Astrocyte (in vitro differentiated cells and primary cell): ENCODE results near the gene PDZD2. TPM values are rescaled to one million over a fixed set of nuclear protein-coding genes. Genes with fewer than 3 reads are reported as not detected.
"Not testable (repeated sequence)": the region's sequence is repeated elsewhere in the genome, so short reads cannot be mapped to it uniquely, and the experiment has no call there.

ENCODE experiments used
- DNase-seq: peaks from one replicate; pipeline ENCODE4 v3.0.0-alpha.2; 2010; ENCODE audit warnings: low read depth
- FAIRE-seq: peaks from 2 replicates; lab custom pipeline; 2011; peaks lifted over from hg19 to GRCh38; lab: Jason Lieb, UNC
- H2AFZ ChIP-seq: 2 replicates; pipeline ENCODE4 v1.6.0; 2012; ENCODE audit warnings: low read depth, low read length, inconsistent platforms
- H3K27ac ChIP-seq: 2 replicates; pipeline ENCODE4 v1.5.1; 2011; ENCODE audit warnings: low read depth, low read length, inconsistent platforms
- H3K27me3 ChIP-seq: 2 replicates; pipeline ENCODE4 v1.6.0; 2011; ENCODE audit warnings: low read length, inconsistent platforms; ENCODE audit not compliant: insufficient read depth
- H3K36me3 ChIP-seq: 2 replicates; pipeline ENCODE4 v1.5.1; 2011; ENCODE audit warnings: low read length, inconsistent platforms; ENCODE audit not compliant: insufficient read depth
- H3K4me1 ChIP-seq: 2 replicates; pipeline ENCODE4 v1.5.1; 2011; ENCODE audit warnings: low read length, inconsistent platforms; ENCODE audit not compliant: insufficient read depth
- H3K4me2 ChIP-seq: 2 replicates; pipeline ENCODE4 v1.6.0; 2012; ENCODE audit warnings: low read length, inconsistent platforms
- H3K4me3 ChIP-seq: 2 replicates; pipeline ENCODE4 v1.5.1; 2011; ENCODE audit warnings: low read depth, mild to moderate bottlenecking, low read length, inconsistent platforms; ENCODE audit not compliant: insufficient read depth
- H3K79me2 ChIP-seq: 2 replicates; pipeline ENCODE4 v1.6.0; 2012; ENCODE audit warnings: mild to moderate bottlenecking, low read length, inconsistent platforms; ENCODE audit not compliant: insufficient read depth
- H3K9ac ChIP-seq: 2 replicates; pipeline ENCODE4 v1.6.0; 2012; ENCODE audit warnings: mild to moderate bottlenecking, low read length, inconsistent platforms
- H3K9me3 ChIP-seq: 2 replicates; pipeline ENCODE4 v1.5.1; 2012; ENCODE audit warnings: low read depth, mild to moderate bottlenecking, low read length, inconsistent platforms; ENCODE audit not compliant: insufficient read depth
- H4K20me1 ChIP-seq: 2 replicates; pipeline ENCODE4 v1.6.0; 2012; ENCODE audit warnings: low read length, inconsistent platforms; ENCODE audit not compliant: insufficient read depth
- H3K27ac Mint-ChIP-seq: one replicate; pipeline ENCODE4 v1.8.0; 2021; ENCODE audit warnings: mild to moderate bottlenecking, mixed read lengths; ENCODE audit not compliant: unreplicated experiment
- H3K27me3 Mint-ChIP-seq: one replicate; pipeline ENCODE4 v1.8.0; 2021; ENCODE audit warnings: low read depth, mixed read lengths; ENCODE audit not compliant: unreplicated experiment
- H3K36me3 Mint-ChIP-seq: one replicate; pipeline ENCODE4 v1.8.0; 2021; ENCODE audit warnings: low read depth, mixed read lengths; ENCODE audit not compliant: unreplicated experiment
- H3K4me1 Mint-ChIP-seq: one replicate; pipeline ENCODE4 v1.8.0; 2021; ENCODE audit warnings: low read depth, mixed read lengths; ENCODE audit not compliant: unreplicated experiment
- H3K4me3 Mint-ChIP-seq: one replicate; pipeline ENCODE4 v1.8.0; 2021; ENCODE audit warnings: mild to moderate bottlenecking, moderate library complexity, mixed read lengths; ENCODE audit not compliant: unreplicated experiment
- H3K9me3 Mint-ChIP-seq: one replicate; pipeline ENCODE4 v1.8.0; 2021; ENCODE audit warnings: mild to moderate bottlenecking, mixed read lengths; ENCODE audit not compliant: unreplicated experiment
- CTCF ChIP-seq: IDR thresholded peaks from 2 replicates; pipeline ENCODE4 v1.5.1; 2011; ENCODE audit warnings: low read depth, mild to moderate bottlenecking, inconsistent platforms, low read length, moderate library complexity; ENCODE audit not compliant: insufficient read depth
- EZH2 ChIP-seq: IDR thresholded peaks from 2 replicates; pipeline ENCODE4 v1.6.1; 2012; ENCODE audit warnings: mild to moderate bottlenecking, low read length, inconsistent platforms; ENCODE audit not compliant: insufficient read depth
- total RNA-seq: library from RNA; stranded (reverse); gene quantifications from 2 replicates; pipeline ENCODE4 v1.2.1, GENCODE V29; 2021

Gene PDZD2
- total RNA-seq, 1 donor from 2014 or later = 10.3 TPM

GRCh38 chr5:32076699-32077695 is 438.1 kb downstream of the PDZD2 start:
- Mint-ChIP-seq H3K4me3 (no peak overlapping the region), H3K27me3 (no peaks in the 10 kb centered on the region), H3K27ac (peak overlapping the region; percentile 66), H3K9me3 (no peaks in the 10 kb centered on the region), H3K36me3 (peaks cover 8% of the 10 kb centered on the region), H3K4me1 (peaks cover 8% of the 10 kb centered on the region)
- FAIRE-seq = no peak
- no peaks in the 10 kb centered on the region for H3K79me2 ChIP-seq
- H3K27me3 ChIP-seq = no peaks in the 10 kb centered on the region
- H4K20me1 ChIP-seq = no peaks in the 10 kb centered on the region
- no peaks in the 10 kb centered on the region for H3K9me3 ChIP-seq
- no peak overlapping the region for H3K27ac ChIP-seq
- no peak overlapping the region for H3K4me2 ChIP-seq
- H3K4me1 ChIP-seq = no peaks in the 10 kb centered on the region
- no peaks in the 10 kb centered on the region for H3K36me3 ChIP-seq
- H3K9ac ChIP-seq = no peak overlapping the region
- TF ChIP-seq CTCF = peak; percentile 78
- no peak for TF ChIP-seq EZH2
- no peak overlapping the region for H2AFZ ChIP-seq
- no peak overlapping the region for H3K4me3 ChIP-seq
- peak; percentile 86 for DNase-seq

GRCh38 chr5:32078855-32079254 is 439.9 kb downstream of the PDZD2 start:
- H3K27ac Mint-ChIP-seq, H3K9me3 Mint-ChIP-seq, H3K4me3 ChIP-seq, H3K79me2 ChIP-seq, H3K27me3 ChIP-seq, H3K4me3 Mint-ChIP-seq, H3K36me3 Mint-ChIP-seq, H3K9me3 ChIP-seq, H4K20me1 ChIP-seq, FAIRE-seq, DNase-seq, H3K27me3 Mint-ChIP-seq, H3K4me1 ChIP-seq, H3K9ac ChIP-seq, H3K36me3 ChIP-seq, H3K4me1 Mint-ChIP-seq, H2AFZ ChIP-seq, H3K4me2 ChIP-seq, H3K27ac ChIP-seq: not testable (repeated sequence)

- not testable (repeated sequence) for H3K79me2 ChIP-seq, H3K9me3 ChIP-seq, H3K4me1 Mint-ChIP-seq, FAIRE-seq, H3K4me3 Mint-ChIP-seq, H2AFZ ChIP-seq, H3K4me3 ChIP-seq, H3K27me3 ChIP-seq, DNase-seq, H3K27ac ChIP-seq, H3K27ac Mint-ChIP-seq, H3K27me3 Mint-ChIP-seq, H3K4me1 ChIP-seq, H3K36me3 Mint-ChIP-seq, H3K4me2 ChIP-seq, H3K9me3 Mint-ChIP-seq, H3K36me3 ChIP-seq, H3K9ac ChIP-seq, H4K20me1 ChIP-seq
Measured at GRCh38 chr5:32080565-32080964, 441.6 kb downstream of the PDZD2 start.
